GM12878 (cell line): ENCODE results near the gene CACNA1A. TPM values are rescaled to one million over a fixed set of nuclear protein-coding genes. Genes with fewer than 3 reads are reported as not detected.

Source experiments
- ATAC-seq: fragments of 200-7000 bp; cut with Tn5 transposase; 3 replicates; pipeline ENCODE4 v1.9.1; 2020; ENCODE audit warnings: mild to moderate bottlenecking, moderate library complexity
- BruUV-seq: library from RNA; stranded (reverse); fragments of 400-500 nt; replicated peaks from 2 replicates; lab custom pipeline; 2021; lab: Mats Ljungman, UMichigan
- CTCF ChIA-PET: fragments of 300-600 bp; sonication (Branson Sonifier 250); formaldehyde crosslinking; extraction: SDS; loops from one replicate; lab custom pipeline; 2021; ENCODE audit warnings: inconsistent platforms; lab: Yijun Ruan, JAX
- POLR2A ChIA-PET: fragments of 350-600 bp; formaldehyde crosslinking; extraction: SDS; loops from one replicate; lab custom pipeline; 2021; ENCODE audit warnings: inconsistent platforms; lab: Charles Lee
- RAD21 ChIA-PET: fragments of 300-600 bp; sonication (Branson Sonifier 250); formaldehyde crosslinking; loops from one replicate; lab custom pipeline; 2023; ENCODE audit warnings: antibody characterized with exemption; ENCODE audit not compliant: unreplicated experiment; lab: Charles Lee
- SMC1A ChIA-PET: fragments of 300-600 bp; sonication (Branson Sonifier 250); formaldehyde crosslinking; loops from one replicate; lab custom pipeline; 2023; ENCODE audit not compliant: unreplicated experiment, uncharacterized antibody; lab: Charles Lee
- DNase-seq: peaks from one replicate; pipeline ENCODE4 v3.0.0-alpha.2; 2011; ENCODE audit warnings: low read depth, low spot score
- FAIRE-seq: peaks from 3 replicates; lab custom pipeline; 2011; peaks lifted over from hg19 to GRCh38; lab: Jason Lieb, UNC
- H2AFZ ChIP-seq: 2 replicates; pipeline ENCODE4 v1.6.0; 2011; ENCODE audit warnings: low read depth, low read length, control low read depth; ENCODE audit not compliant: control insufficient read depth
- H3K27ac ChIP-seq: 2 replicates; pipeline ENCODE4 v1.5.1; 2011; ENCODE audit warnings: control low read depth; ENCODE audit not compliant: control insufficient read depth, insufficient read depth
- H3K27me3 ChIP-seq, 2 experiments: replicated peaks in 1 of 2; 2 replicates each; pipeline versions ENCODE4 v1.6.0 to v1.6.1; 2011; ENCODE audit warnings: low read length in 1 of 2; ENCODE audit not compliant: control insufficient read depth in 2 of 2, insufficient read depth in 2 of 2
- H3K36me3 ChIP-seq, 2 experiments: 2 replicates each; pipeline ENCODE4 v1.5.1; 2011; ENCODE audit warnings: low read length in 1 of 2; ENCODE audit not compliant: control insufficient read depth in 2 of 2, insufficient read depth in 2 of 2
- H3K4me1 ChIP-seq: 2 replicates; pipeline ENCODE4 v1.6.1; 2011; ENCODE audit warnings: mild to moderate bottlenecking, low read length, moderate library complexity, mixed read lengths; ENCODE audit not compliant: control insufficient read depth, insufficient read depth
- H3K4me2 ChIP-seq: 2 replicates; pipeline ENCODE4 v1.6.0; 2011; ENCODE audit warnings: control low read depth; ENCODE audit not compliant: control insufficient read depth, insufficient read depth
- H3K4me3 ChIP-seq: fragments of 200-600 bp; sonication (generic); 2 replicates; pipeline ENCODE4 v1.5.1; 2016
- H3K79me2 ChIP-seq: 2 replicates; pipeline ENCODE4 v1.6.0; 2011; ENCODE audit warnings: low read length; ENCODE audit not compliant: control insufficient read depth, insufficient read depth
- H3K9ac ChIP-seq: 2 replicates; pipeline ENCODE4 v1.8.0; 2011; ENCODE audit warnings: low read length, control low read depth, mixed read lengths; ENCODE audit not compliant: control insufficient read depth, insufficient read depth
- H3K9me3 ChIP-seq: replicated peaks from 3 replicates; pipeline ENCODE4 v1.5.1; 2011; ENCODE audit warnings: mild to moderate bottlenecking, low read length; ENCODE audit not compliant: control insufficient read depth, insufficient read depth
- H4K20me1 ChIP-seq: 2 replicates; pipeline ENCODE4 v1.6.0; 2011; ENCODE audit not compliant: control insufficient read depth, insufficient read depth
- CEBPZ ChIP-seq: fragments of 150-350 bp; IDR thresholded peaks from 2 replicates; pipeline ENCODE4 v1.6.1; 2016; ENCODE audit warnings: low read depth, low read length
- E2F4 ChIP-seq: IDR thresholded peaks from 2 replicates; pipeline ENCODE4 v1.6.1; 2012; ENCODE audit warnings: low read depth, low read length, improper control_type of control experiment
- EGR1 ChIP-seq, 2 experiments: IDR thresholded peaks; 1 replicate in 1 of 2; 2 replicates in 1 of 2; pipeline ENCODE4 v1.6.1; 2011 to 2012; ENCODE audit warnings: low read depth in 2 of 2, low read length in 2 of 2, borderline replicate concordance in 1 of 2, mild to moderate bottlenecking in 1 of 2, moderate library complexity in 1 of 2
- IKZF1 ChIP-seq: fragments of 450-650 bp; conservative IDR thresholded peaks from 2 replicates; pipeline ENCODE4 v1.6.1; 2017; ENCODE audit warnings: antibody characterized with exemption, mild to moderate bottlenecking
- IKZF2 ChIP-seq, 2 experiments: fragments of 450-650 bp; IDR thresholded peaks; 2 replicates each; pipeline ENCODE4 v1.6.1; 2017; ENCODE audit warnings: mild to moderate bottlenecking in 2 of 2, moderate library complexity in 2 of 2
- MEF2A ChIP-seq: IDR thresholded peaks from 2 replicates; pipeline ENCODE4 v1.6.1; 2011; ENCODE audit warnings: low read depth, mild to moderate bottlenecking, low read length, moderate library complexity; ENCODE audit not compliant: insufficient read depth
- MTA3 ChIP-seq: IDR thresholded peaks from 2 replicates; pipeline ENCODE4 v1.6.1; 2012; ENCODE audit warnings: low read length, inconsistent platforms, borderline replicate concordance
- NR2F1 ChIP-seq: fragments of 450-650 bp; conservative IDR thresholded peaks from 2 replicates; pipeline ENCODE4 v1.6.1; 2017; ENCODE audit warnings: mild to moderate bottlenecking
- RB1 ChIP-seq: fragments of 450-650 bp; formaldehyde crosslinking; IDR thresholded peaks from 2 replicates; pipeline ENCODE4 v1.6.1; 2017; ENCODE audit warnings: mild to moderate bottlenecking, borderline replicate concordance
- RUNX3 ChIP-seq: IDR thresholded peaks from 2 replicates; pipeline ENCODE4 v1.6.1; 2012; ENCODE audit warnings: low read length, inconsistent platforms
- SIN3A ChIP-seq: IDR thresholded peaks from 2 replicates; pipeline ENCODE4 v1.6.1; 2012; ENCODE audit warnings: low read depth, low read length, improper control_type of control experiment
- ZBTB4 ChIP-seq: fragments of 450-650 bp; formaldehyde crosslinking; IDR thresholded peaks from 2 replicates; pipeline ENCODE4 v1.4.0; 2022; ENCODE audit warnings: mild to moderate bottlenecking, moderate library complexity
- ZNF24 ChIP-seq: fragments of 450-650 bp; IDR thresholded peaks from 2 replicates; pipeline ENCODE4 v1.6.1; 2017; ENCODE audit warnings: antibody characterized with exemption, mild to moderate bottlenecking
- ZNF384 ChIP-seq: IDR thresholded peaks from 2 replicates; pipeline ENCODE4 v1.6.1; 2012; ENCODE audit warnings: low read depth, mild to moderate bottlenecking, low read length, improper control_type of control experiment, borderline replicate concordance
- WGBS: methylation state at CpG from one replicate; pipeline ENCODE4 v1.1.6; 2016; ENCODE audit warnings: low lambda C conversion rate; ENCODE audit not compliant: insufficient replicate concordance, insufficient coverage; ENCODE audit errors: missing lambda C conversion rate; 5-methylcytosine and 5-hydroxymethylcytosine counted together
- in situ Hi-C: fragments of 300-500 bp; cut with MboI; formaldehyde crosslinking; loops from 9 replicates; pipeline ENCODE4 v1.14.3; 2018; ENCODE audit warnings: mixed read lengths
- intact Hi-C: fragments of 100-400 bp; cut with micrococcal nuclease; formaldehyde crosslinking; loops from one replicate; pipeline ENCODE4 v1.14.2; 2022; ENCODE audit not compliant: unreplicated experiment
- polyA plus RNA-seq, 11 experiments: library from polyadenylated mRNA; depleted of rRNA in 4 of 11; unstranded in 6 of 11; stranded (reverse) in 5 of 11; fragments of >200 nt; fragmentation: Nextera tagmentation in 4 of 11; fragmentation: Illumina TruSeq in 1 of 11; extraction: Ambion mirVana in 4 of 11; extraction: Trizol in 1 of 11; gene quantifications; 1 replicate in 1 of 11; 2 replicates in 10 of 11; pipeline versions ENCODE4 v1.2.1 to v1.2.3, GENCODE V29; 2011 to 2016; ENCODE audit warnings: inconsistent platforms in 2 of 11, missing spikeins in 2 of 11, low read depth in 1 of 11
- total RNA-seq, 4 experiments: library from RNA; depleted of rRNA in 3 of 4; stranded (reverse); fragments of >200 nt in 3 of 4; fragmentation: Illumina TruSeq in 1 of 4; extraction: Trizol in 1 of 4; gene quantifications; 2 replicates each; pipeline versions ENCODE4 v1.2.1 to v1.2.3, GENCODE V29; 2013 to 2021

CACNA1A gene
- total and polyA plus RNA-seq, 10 of the 15 experiments (the other 5 are each of a cell fraction or from before 2014, with no cell fraction given): 1.1 to 4.4 (median 2.5) TPM

GRCh38 chr19:13329766-13330165, 176.5 kb downstream of the CACNA1A start (continued):
- TF ChIP-seq E2F4: no peak

GRCh38 chr19:13328241-13328640, 178.0 kb downstream of the CACNA1A start:
- no peak overlapping the region for H3K9ac ChIP-seq
- H3K27ac ChIP-seq: no peak overlapping the region
- ATAC-seq: no peak
- H3K27me3 ChIP-seq: no peaks in the 10 kb centered on the region
- WGBS: 30% methylated on average over 6 of the region's 6 CpGs
- no peak overlapping the region for H2AFZ ChIP-seq
- no peaks in the 10 kb centered on the region for H3K36me3 ChIP-seq
- H3K4me3 ChIP-seq: no peak overlapping the region
- no peaks in the 10 kb centered on the region for H3K9me3 ChIP-seq
- no peak for DNase-seq
- FAIRE-seq: no peak
- POLR2A ChIA-PET: interaction anchor here (0.5 kb wide), 1 partner anchor 396 kb away, joined by 6 read pairs; no protein-coding TSS in a partner anchor
- H3K4me1 ChIP-seq: no peaks in the 10 kb centered on the region
- CTCF ChIA-PET: interaction anchor here (1.3 kb wide), 1 partner anchor 49 kb away, joined by 4 read pairs; no protein-coding TSS in a partner anchor
- RAD21 ChIA-PET: no interaction called here
- in situ Hi-C loops (no loop called here), intact Hi-C loops (no loop called here)
- SMC1A ChIA-PET: no interaction called here
- BruUV-seq: no TSS peak
- TF ChIP-seq ZNF24: no peak
- TF ChIP-seq ZNF384: no peak
- TF ChIP-seq RUNX3: no peak
- no peak for TF ChIP-seq NR2F1
- TF ChIP-seq CEBPZ: no peak
- no peak for TF ChIP-seq MTA3
- TF ChIP-seq IKZF2 (IDR thresholded peaks at IDR 0.05): no peak
- no peak for TF ChIP-seq ZBTB4
- no peak for TF ChIP-seq RB1
- no peak for TF ChIP-seq EGR1 (IDR thresholded peaks at IDR 0.05; ENCODE audit: borderline replicate concordance in 1 of 2, low read depth in 2 of 2, low read length in 2 of 2)
- no peak for TF ChIP-seq SIN3A
- no peak for TF ChIP-seq MEF2A
- TF ChIP-seq IKZF1: no peak
- no peaks in the 10 kb centered on the region for H3K79me2 ChIP-seq
- no peak overlapping the region for H3K4me2 ChIP-seq
- H4K20me1 ChIP-seq: no peaks in the 10 kb centered on the region
